ENCODE data around the gene SPNS1. TPM values are rescaled to one million over a fixed set of nuclear protein-coding genes. Genes with fewer than 3 reads are reported as not detected.

Gene SPNS1
- total and polyA plus RNA-seq, 9 donors: 4.5 to 25.5 (median 17.4) TPM

- WGBS, 3 donors: 73 to 86% (median 79%) methylated on average over 13 to 15 of the region's 15 CpGs
- H3K27ac ChIP-seq: no peak overlapping the region
- H3K4me1 ChIP-seq (ENCODE audit: insufficient read depth): no peaks in the 10 kb centered on the region
- H3K9me3 ChIP-seq: no peaks in the 10 kb centered on the region
- no peak for DNase-seq
- TF ChIP-seq EP300 (IDR thresholded peaks at IDR 0.05) (no peak), POLR2A (IDR thresholded peaks at IDR 0.05) (no peak), CTCF (IDR thresholded peaks at IDR 0.05) (no peak)
- no peak overlapping the region for H3K4me3 ChIP-seq
- intact Hi-C loops (cut with DNase I): no loop called here
- H3K36me3 ChIP-seq: no peaks in the 10 kb centered on the region
- H3K27me3 ChIP-seq: no peaks in the 10 kb centered on the region
Measured at GRCh38 chr16:29023279-29024277, 49.0 kb downstream of the SPNS1 start.

GRCh38 chr16:29024278-29024677, 49.7 kb downstream of the SPNS1 start:
- DNase-seq: no peak
- TF ChIP-seq EP300 (IDR thresholded peaks at IDR 0.05): no peak
- no peak for TF ChIP-seq POLR2A (IDR thresholded peaks at IDR 0.05)
- no peak for TF ChIP-seq CTCF (IDR thresholded peaks at IDR 0.05)
- H3K9me3 ChIP-seq: no peaks in the 10 kb centered on the region
- no peak overlapping the region for H3K27ac ChIP-seq
- no peak overlapping the region for H3K4me3 ChIP-seq
- H3K36me3 ChIP-seq: no peaks in the 10 kb centered on the region
- intact Hi-C loops (cut with DNase I): no loop called here
- no peaks in the 10 kb centered on the region for H3K4me1 ChIP-seq (ENCODE audit: insufficient read depth)
- WGBS, 3 donors: 45 to 50% (median 49%) methylated on average over 5 of the region's 5 CpGs
- H3K27me3 ChIP-seq: no peaks in the 10 kb centered on the region

GRCh38 chr16:29025218-29025617, 50.6 kb downstream of the SPNS1 start:
- H3K27me3 ChIP-seq: no peaks in the 10 kb centered on the region

GRCh38 chr16:29025735-29026134, 51.2 kb downstream of the SPNS1 start:
- intact Hi-C loops (cut with DNase I): no loop called here
- 85 to 90% (median 86%) methylated on average over 4 of the region's 4 CpGs for WGBS, 3 donors
- Histone ChIP-seq H3K4me3 (no peak overlapping the region), H3K4me1 (ENCODE audit: insufficient read depth) (no peaks in the 10 kb centered on the region), H3K36me3 (no peaks in the 10 kb centered on the region), H3K27me3 (no peaks in the 10 kb centered on the region), H3K27ac (no peak overlapping the region), H3K9me3 (no peaks in the 10 kb centered on the region)
- TF ChIP-seq POLR2A (IDR thresholded peaks at IDR 0.05): no peak
- TF ChIP-seq EP300 (IDR thresholded peaks at IDR 0.05): no peak
- TF ChIP-seq CTCF (IDR thresholded peaks at IDR 0.05): no peak
- DNase-seq: no peak

More at GRCh38 chr16:29025218-29025617, 50.6 kb downstream of the SPNS1 start:
- Histone ChIP-seq H3K4me1 (ENCODE audit: insufficient read depth) (no peaks in the 10 kb centered on the region), H3K27ac (no peak overlapping the region), H3K9me3 (no peaks in the 10 kb centered on the region), H3K36me3 (no peaks in the 10 kb centered on the region), H3K4me3 (no peak overlapping the region)
- intact Hi-C loops (cut with DNase I): no loop called here
- TF ChIP-seq CTCF (IDR thresholded peaks at IDR 0.05): no peak
- 24 to 48% (median 35%) methylated on average over 5 of the region's 5 CpGs for WGBS, 3 donors
- DNase-seq: no peak
